SJSA1 (cell line): Measurements from ENCODE around the gene TOR2A. TPM values are rescaled to one million over a fixed set of nuclear protein-coding genes. Genes with fewer than 3 reads are reported as not detected.
"Not testable (repeated sequence)": the region's sequence is repeated elsewhere in the genome, so short reads cannot be mapped to it uniquely, and the experiment has no call there.

ENCODE experiments used
- DNase-seq, 2 experiments: peaks; one replicate each; pipeline ENCODE4 v3.0.0-alpha.2; 2015 to 2020; ENCODE audit warnings: low spot score in 2 of 2, low read depth in 1 of 2
- H3K27ac ChIP-seq: fragments of 250-450 bp; sonication (Bioruptor Pico); 2 replicates; pipeline ENCODE4 v1.5.1; 2020; ENCODE audit warnings: mild to moderate bottlenecking, moderate library complexity
- H3K27me3 ChIP-seq: fragments of 250-450 bp; sonication (Bioruptor Pico); replicated peaks from 2 replicates; pipeline ENCODE4 v1.5.1; 2020; ENCODE audit warnings: mild to moderate bottlenecking, moderate library complexity
- H3K36me3 ChIP-seq: fragments of 250-450 bp; sonication (Bioruptor Pico); 2 replicates; pipeline ENCODE4 v1.5.1; 2020; ENCODE audit warnings: mild to moderate bottlenecking
- H3K4me1 ChIP-seq: fragments of 250-450 bp; sonication (Bioruptor Pico); replicated peaks from 2 replicates; pipeline ENCODE4 v1.6.1; 2021; ENCODE audit warnings: mild to moderate bottlenecking
- H3K4me3 ChIP-seq: fragments of 250-450 bp; sonication (Bioruptor Pico); 2 replicates; pipeline ENCODE4 v1.5.1; 2020; ENCODE audit warnings: mild to moderate bottlenecking
- H3K9me3 ChIP-seq: fragments of 250-450 bp; sonication (Bioruptor Pico); replicated peaks from 2 replicates; pipeline ENCODE4 v1.5.1; 2020; ENCODE audit warnings: mild to moderate bottlenecking
- total RNA-seq: library from RNA; depleted of rRNA; stranded (reverse); fragments of >200 nt; shearing (Covaris generic); gene quantifications from 2 replicates; pipeline ENCODE4 v1.2.3, GENCODE V29; 2014

The TOR2A gene
- total RNA-seq, 1 experiment from 2014 or later, result 11.4 TPM

DNA sequence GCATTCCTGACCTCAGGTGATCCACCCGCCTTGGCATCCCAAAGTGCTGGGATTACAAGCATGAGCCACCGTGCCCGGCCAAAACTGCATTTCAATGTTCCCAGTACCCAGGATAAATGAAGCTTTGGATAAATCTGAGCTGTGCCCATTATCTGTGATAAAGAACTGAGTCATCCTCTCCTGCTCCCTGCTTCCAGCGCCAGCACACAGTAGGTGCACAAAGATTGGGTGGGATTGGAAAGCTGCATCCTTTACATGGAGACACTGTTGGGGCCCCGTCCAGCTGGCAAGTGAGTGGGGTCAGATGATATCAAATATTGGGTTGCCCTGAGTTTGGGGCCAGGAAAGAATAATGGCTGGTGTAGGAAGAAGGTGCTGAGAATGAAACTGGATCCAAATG lies 26.0 kb upstream of the TOR2A start:
- Histone ChIP-seq H3K27me3 (peaks cover 3% of the 10 kb centered on the region; the same call in 1 of the 2 replicates), H3K4me1 (no peaks in the 10 kb centered on the region), H3K9me3 (no peaks in the 10 kb centered on the region), H3K27ac (no peak overlapping the region), H3K4me3 (no peak overlapping the region), H3K36me3 (no peaks in the 10 kb centered on the region)
- no peak for DNase-seq

DNA sequence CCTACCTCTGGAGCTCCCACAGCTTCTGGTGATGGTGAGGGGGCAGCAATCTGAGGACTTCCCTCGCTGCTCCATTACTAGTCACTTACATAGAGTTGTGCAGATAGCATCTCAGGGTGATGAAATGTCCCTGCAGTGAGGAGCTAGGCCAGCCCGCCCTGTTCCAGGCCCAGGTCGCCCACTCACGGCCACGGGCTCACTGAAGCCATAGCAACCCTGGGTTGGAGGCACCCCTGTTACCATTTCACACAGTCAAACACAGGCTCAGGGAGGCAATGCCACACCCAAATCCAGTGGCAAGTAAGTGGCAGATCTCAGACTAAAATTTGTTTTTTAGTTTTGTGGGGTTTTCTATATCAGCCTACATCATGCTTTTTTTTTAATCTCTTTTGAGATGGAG lies 23.7 kb upstream of the TOR2A start:
- Histone ChIP-seq H3K27ac (no peak overlapping the region), H3K9me3 (no peaks in the 10 kb centered on the region), H3K36me3 (no peaks in the 10 kb centered on the region), H3K4me3 (no peak overlapping the region), H3K27me3 (peaks cover 22% of the 10 kb centered on the region), H3K4me1 (peaks cover 8% of the 10 kb centered on the region; the same call in 1 of the 2 replicates)
- no peak for DNase-seq

DNA sequence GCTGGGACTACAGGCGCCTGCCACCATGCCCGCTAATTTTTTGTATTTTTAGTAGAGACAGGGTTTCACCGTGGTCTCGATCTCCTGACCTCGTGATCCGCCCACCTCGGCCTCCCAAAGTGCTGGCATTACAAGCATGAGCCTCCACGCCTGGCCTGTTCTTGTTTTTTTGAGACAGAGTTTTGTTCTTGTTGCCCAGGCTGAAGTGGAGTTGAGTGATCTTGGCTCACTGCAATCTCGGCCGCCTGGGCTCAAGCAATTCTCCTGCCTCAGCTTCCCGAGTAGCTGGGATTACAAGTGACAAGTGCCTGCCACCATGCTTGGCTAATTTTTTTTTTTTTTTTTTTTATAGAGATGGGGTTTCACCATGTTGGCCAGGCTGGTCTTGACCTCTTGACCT lies 21.7 kb upstream of the TOR2A start:
- H3K27ac ChIP-seq, H3K9me3 ChIP-seq, H3K4me3 ChIP-seq, H3K36me3 ChIP-seq, H3K4me1 ChIP-seq, DNase-seq: not testable (repeated sequence)
- H3K27me3 ChIP-seq, result peaks cover 31% of the 10 kb centered on the region

DNA sequence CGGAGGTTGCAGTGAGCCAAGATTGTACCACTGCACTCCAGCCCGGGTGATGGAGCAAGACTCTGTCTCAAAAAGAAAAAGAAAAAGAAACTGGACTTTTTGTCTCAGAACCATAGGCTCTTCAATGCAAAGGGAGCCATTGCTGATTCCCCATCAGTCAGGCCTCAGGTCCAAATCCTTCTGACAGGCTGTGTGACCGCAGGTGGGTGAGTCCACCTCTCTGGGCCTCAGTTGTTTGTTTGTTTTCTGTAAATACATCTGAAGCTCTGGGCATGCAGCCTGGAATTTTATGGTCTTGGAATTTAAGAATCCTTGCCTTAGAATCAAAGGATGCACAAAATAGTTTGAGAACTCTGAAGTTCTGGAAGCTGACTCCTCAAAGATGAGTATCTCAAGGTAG lies 21.1 kb upstream of the TOR2A start:
- H3K27ac ChIP-seq, result no peak overlapping the region
- peaks cover 8% of the 10 kb centered on the region; the same call in 1 of the 2 replicates for H3K4me1 ChIP-seq
- H3K36me3 ChIP-seq, result no peaks in the 10 kb centered on the region
- no peaks in the 10 kb centered on the region for H3K9me3 ChIP-seq
- no peak for DNase-seq
- no peak overlapping the region for H3K4me3 ChIP-seq
- peaks cover 34% of the 10 kb centered on the region for H3K27me3 ChIP-seq

DNA sequence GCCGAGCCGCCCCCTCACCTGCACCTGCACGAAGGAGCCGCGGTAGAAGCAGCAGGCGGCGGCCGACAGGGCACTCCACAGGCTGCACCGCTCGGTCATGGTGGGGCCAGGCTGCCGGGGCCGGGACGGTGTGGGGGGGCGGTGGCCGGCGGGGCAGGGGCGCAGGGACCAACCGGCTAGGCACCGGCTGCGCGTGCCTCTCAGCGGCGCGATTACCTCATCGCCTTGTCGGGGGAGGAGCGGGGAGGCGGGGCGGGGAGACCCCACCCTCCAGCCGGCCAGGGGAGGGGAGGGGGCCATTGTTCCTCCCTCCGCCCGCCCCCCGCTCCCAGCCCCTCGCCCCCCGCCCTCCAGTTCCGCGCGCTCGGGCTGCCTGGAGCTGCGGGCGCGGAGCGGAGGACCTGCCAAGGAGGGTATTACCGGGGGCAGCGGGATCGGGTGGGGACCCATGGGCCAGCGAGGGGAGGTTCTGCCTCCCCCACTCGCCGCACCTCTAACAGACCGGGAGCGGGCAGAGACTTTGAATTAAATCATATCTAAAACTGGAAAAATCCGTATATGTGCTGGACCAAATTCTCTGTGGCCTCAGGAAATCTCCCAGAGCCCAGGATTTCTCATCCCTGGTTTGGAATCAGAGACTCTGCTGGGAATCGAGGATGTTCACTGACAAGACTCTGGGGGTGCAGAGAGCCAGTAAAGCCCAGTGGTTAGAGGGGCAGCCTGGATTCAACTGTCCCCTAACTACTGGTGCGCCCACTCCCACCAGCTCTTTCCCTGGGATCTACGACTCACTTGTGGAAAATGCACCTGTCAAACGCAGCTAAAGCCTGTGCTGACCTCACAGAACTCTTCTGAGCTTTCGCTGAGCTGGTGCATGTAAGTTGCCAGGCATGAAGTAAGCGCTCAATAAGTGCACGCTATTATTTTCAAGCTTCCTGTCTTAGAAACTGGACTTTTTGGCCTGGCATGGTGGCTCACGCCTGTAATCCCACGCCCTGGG lies 20.3 kb upstream of the TOR2A start:
- Histone ChIP-seq H3K4me3 (no peak overlapping the region), H3K4me1 (peaks cover 8% of the 10 kb centered on the region; the same call in 1 of the 2 replicates), H3K9me3 (no peaks in the 10 kb centered on the region), H3K27me3 (peaks cover 34% of the 10 kb centered on the region), H3K36me3 (no peaks in the 10 kb centered on the region), H3K27ac (no peak overlapping the region)
- DNase-seq, result no peak

DNA sequence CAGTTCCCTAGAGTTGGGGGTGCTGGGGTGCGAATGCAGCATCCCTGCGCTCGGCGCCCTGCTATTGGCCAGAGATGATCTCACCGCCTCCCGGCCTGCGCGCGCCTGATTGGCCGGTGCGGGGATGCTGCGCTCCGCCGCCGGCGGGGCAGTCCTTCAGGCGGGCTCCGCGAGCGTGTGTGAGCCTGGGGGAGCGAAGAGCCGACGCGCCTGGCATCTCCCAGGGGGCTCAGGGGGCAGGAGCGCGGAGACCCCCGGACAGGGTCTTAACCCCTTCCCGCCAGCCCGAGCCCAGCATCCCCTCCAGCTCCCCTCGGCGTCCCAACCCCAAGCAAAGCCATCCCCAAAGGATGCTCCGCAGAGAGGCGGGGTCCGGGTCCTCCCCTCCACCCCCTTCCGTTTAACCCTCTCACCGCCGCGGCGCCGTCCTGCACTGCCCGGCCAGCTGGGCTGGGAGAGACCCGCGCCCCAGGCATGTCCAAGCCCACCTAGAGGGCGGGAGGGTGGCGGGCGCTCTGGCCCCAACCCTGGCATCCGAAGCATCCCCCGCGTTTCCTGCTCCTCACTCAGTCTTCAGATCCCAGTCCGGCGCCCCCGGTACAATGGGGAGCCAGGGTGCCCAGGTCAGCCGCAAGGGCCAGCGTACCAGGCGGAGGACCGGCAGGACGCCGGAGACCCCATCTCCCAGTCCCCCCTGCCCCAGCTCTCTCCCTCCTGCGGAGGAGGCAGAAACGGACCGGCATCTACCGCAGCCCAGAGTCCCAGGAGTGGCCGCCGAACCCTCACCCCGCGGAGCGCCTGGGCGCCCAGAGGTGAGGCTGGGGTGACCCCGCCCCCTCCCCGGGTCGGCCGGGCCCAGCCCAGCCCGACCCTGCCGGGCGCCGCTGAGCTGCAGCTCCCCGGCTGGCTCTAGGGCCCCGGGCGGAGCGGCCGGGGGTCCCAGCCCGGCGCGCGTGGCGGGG lies 19.3 kb upstream of the TOR2A start:
- no peaks in the 10 kb centered on the region for H3K9me3 ChIP-seq
- H3K27me3 ChIP-seq, result peaks cover 34% of the 10 kb centered on the region
- H3K27ac ChIP-seq, result no peak overlapping the region
- no peak overlapping the region for H3K4me3 ChIP-seq
- H3K4me1 ChIP-seq, result peaks cover 8% of the 10 kb centered on the region; the same call in 1 of the 2 replicates
- H3K36me3 ChIP-seq, result no peaks in the 10 kb centered on the region
- DNase-seq, result no peak

DNA sequence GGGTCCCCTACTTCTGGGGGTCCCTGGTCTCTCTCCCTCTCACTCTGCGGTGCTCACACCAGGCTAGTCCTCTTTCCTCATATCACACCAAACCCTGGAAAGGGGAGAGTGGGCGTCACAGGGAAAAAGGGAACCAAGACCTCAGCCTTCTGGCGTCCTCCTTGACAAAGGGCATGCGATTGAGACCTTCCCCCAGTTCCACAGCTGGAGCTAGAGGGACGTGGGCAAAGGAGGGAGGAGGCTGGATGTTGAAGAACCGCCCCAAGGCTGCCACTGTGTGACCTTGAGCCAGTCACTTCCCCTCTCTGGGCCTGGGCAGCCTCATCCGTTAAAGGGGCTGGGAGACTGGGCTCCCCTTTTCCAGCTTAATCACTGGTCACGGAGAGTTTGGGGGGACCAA lies 18.5 kb upstream of the TOR2A start:
- Histone ChIP-seq H3K27me3 (peaks cover 34% of the 10 kb centered on the region), H3K27ac (no peak overlapping the region), H3K4me3 (no peak overlapping the region), H3K4me1 (peaks cover 8% of the 10 kb centered on the region; the same call in 1 of the 2 replicates), H3K36me3 (no peaks in the 10 kb centered on the region), H3K9me3 (no peaks in the 10 kb centered on the region)
- no peak for DNase-seq

DNA sequence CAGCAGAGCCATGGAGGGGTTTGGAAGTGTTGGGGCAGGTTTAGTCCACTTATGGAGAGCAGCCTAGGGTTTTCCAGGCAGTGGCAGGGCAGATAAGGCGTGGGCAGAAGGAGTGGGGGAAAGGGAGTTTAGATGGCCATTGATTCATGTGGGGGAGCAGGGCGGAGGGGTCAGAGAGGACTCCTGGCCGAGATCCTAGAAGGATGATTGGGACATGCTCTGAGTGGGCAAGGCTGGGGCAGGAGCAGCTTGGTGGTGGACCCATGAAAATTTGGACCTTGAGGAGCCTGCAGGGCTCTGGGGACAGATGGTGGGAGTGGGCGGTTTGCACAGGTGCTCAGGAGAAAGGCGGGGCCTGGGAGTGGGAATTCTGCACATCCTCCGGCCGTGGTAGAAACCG lies 18.1 kb upstream of the TOR2A start:
- Histone ChIP-seq H3K9me3 (no peaks in the 10 kb centered on the region), H3K4me3 (no peak overlapping the region), H3K27ac (no peak overlapping the region), H3K4me1 (peaks cover 8% of the 10 kb centered on the region; the same call in 1 of the 2 replicates), H3K27me3 (peaks cover 34% of the 10 kb centered on the region), H3K36me3 (no peaks in the 10 kb centered on the region)
- DNase-seq, result no peak

DNA sequence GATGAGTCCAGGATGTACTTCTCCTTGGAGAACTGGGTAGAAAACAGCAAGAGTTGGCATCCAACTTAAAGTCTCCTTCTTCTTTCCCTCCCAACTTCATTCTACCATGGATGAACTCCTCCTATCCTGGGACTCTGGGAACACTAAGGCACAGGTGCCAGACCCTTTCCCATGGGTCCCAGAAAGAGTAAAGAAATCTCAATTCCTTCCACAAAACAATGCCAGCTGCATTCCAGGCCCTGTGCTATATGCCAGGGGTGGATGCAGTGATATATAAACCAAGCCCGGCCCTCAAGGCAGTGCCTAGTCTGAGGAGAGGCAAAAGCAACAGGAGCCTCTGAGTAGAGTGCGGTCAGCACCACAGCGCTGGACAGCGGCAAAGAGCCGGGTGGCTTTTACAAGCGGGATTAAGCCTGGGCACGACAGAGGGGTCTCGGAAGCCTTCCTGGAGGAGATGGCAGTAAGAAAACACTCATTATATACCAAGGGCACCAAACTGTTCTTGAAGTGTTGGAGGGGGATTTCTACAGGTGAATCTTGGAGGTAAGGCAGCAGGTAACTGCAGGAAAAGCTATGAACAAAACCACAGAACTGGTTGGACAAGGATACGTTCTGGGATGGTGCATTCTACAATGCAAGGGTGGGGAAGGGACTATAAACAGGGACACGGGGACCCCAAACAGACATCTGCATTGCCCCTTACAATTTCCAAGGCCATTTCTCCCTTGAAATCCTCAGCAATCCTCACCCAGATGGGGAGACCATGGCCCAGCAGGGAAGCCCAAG lies 16.4 kb upstream of the TOR2A start:
- H3K27me3 ChIP-seq, result peaks cover 34% of the 10 kb centered on the region

DNA sequence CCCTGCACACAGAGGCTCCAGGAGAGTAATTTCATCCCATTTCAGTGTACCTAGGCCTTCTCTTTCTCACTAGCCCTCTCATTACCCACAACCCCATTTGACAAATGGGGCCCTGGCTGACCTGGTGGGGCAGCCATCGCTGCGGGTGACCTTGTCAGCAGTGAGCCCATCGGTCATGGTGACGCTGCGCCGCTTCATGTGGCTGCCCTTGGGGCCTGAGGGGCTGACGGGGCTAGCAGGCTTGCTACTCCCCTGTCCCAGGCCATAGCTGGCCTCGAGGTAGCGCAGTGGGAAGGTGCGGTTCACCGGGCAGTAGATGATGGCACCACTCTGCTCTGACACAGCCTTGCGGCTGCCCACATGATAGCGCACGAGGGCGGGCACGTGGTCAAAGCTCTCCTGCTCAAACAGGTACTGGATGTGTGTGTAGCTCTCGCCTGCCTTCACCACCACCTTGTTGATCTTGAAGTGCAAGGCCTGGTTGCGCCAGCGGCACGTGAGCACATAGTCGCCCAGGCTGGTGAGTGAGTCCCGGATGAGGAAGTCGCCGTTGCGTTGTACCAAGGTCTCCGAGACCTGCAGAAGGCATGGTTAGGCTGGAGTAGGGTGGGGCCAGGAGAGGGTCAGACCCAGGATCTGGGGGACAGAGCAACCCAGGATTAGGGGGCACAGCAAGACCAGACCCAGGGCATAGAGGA lies 14.1 kb upstream of the TOR2A start:
- no peak for DNase-seq
- peaks cover 2% of the 10 kb centered on the region; the same call in 1 of the 2 replicates for H3K4me1 ChIP-seq
- peaks cover 17% of the 10 kb centered on the region for H3K27me3 ChIP-seq
- H3K4me3 ChIP-seq, result no peak overlapping the region
- H3K9me3 ChIP-seq, result no peaks in the 10 kb centered on the region
- no peaks in the 10 kb centered on the region for H3K36me3 ChIP-seq
- no peak overlapping the region for H3K27ac ChIP-seq

More for the DNA sequence above, 16.4 kb upstream of the TOR2A start:
- H3K4me1 ChIP-seq, result peaks cover 8% of the 10 kb centered on the region; the same call in 1 of the 2 replicates
- no peak overlapping the region for H3K4me3 ChIP-seq
- DNase-seq, result no peak
- no peaks in the 10 kb centered on the region for H3K9me3 ChIP-seq
- H3K36me3 ChIP-seq, result no peaks in the 10 kb centered on the region
- H3K27ac ChIP-seq, result no peak overlapping the region

DNA sequence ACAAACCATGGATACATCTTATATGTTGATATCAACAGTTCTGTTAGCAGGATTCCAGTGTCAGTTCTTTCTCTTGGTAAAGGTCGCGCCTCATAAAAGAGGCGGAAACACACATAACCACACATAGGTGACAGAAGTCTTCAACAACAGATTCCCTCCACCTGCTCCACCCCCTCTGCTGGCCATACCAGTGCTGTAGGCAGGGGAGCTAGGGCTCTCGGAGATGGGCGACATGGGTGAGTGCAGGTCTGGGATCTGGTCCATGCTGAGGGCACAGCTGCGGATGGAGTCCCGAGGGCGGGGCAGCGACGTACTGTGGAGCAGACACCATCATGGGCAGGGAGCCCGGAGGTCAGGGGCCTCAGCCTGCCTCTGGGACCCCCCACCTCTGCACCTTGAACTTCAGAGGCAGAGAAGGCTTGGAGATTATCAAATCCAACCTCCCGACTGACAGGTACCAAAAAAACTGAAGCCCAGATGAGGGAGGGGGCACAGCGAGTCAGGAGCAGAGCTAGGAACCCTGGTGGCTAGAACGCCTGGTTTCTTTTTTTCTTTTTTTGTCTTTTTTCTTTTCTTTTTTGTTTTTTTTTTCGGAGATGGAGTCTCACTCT lies 12.0 kb upstream of the TOR2A start:
- no peaks in the 10 kb centered on the region for H3K4me1 ChIP-seq
- H3K27me3 ChIP-seq, result peaks cover 4% of the 10 kb centered on the region; the same call in 1 of the 2 replicates
- no peak for DNase-seq
- H3K27ac ChIP-seq, result no peak overlapping the region
- H3K36me3 ChIP-seq, result no peaks in the 10 kb centered on the region
- H3K9me3 ChIP-seq, result no peaks in the 10 kb centered on the region
- no peak overlapping the region for H3K4me3 ChIP-seq

DNA sequence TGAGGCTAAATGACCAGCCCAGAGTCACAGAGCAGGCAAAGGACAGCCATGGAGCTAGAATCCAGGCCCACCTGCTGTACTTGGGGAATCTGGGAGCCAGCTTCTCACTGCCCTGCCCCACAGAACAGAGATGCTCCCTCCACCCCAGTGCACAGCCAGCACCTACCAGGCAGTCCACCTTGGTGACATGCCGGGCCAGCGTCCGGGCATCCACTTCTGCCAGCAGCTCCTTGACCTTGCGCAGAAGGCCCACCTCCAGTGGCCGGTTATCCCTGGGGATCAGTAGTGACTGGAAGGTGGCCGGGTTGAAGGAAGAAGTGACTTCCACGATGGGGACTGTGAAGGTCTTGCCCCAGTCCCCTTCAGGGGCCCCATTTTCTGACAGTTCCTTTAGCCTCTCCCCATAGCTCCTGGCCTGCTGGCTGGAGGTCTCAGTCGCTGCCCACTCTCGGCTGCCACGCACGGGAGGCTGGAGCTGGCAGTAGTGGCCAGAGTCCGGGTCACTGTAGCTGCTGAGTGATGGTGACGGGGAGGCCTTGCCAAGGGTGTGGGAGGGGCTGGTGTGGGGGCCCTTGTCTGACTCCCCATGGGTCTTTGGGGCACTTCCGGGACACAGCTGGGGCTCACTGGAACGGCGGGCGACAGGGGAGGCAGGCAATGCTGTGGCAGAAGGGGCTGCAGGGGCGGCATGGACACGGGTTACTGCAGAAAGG lies 9.5 kb upstream of the TOR2A start:
- no peak for DNase-seq
- no peaks in the 10 kb centered on the region for H3K36me3 ChIP-seq

More for the DNA sequence above, 9.5 kb upstream of the TOR2A start:
- no peak overlapping the region for H3K27ac ChIP-seq
- H3K9me3 ChIP-seq, result no peaks in the 10 kb centered on the region
- H3K27me3 ChIP-seq, result no peaks in the 10 kb centered on the region
- H3K4me3 ChIP-seq, result no peak overlapping the region
- peaks cover 13% of the 10 kb centered on the region for H3K4me1 ChIP-seq
